Right ventricle myocardium inferior (tissue), 1 donor: Measurements from ENCODE around the gene ACOT13. TPM values are rescaled to one million over a fixed set of nuclear protein-coding genes. Genes with fewer than 3 reads are reported as not detected.
"Not testable (repeated sequence)": the region's sequence is repeated elsewhere in the genome, so short reads cannot be mapped to it uniquely, and the experiment has no call there.

ENCODE experiments used
- ATAC-seq: fragments of 200-7000 bp; cut with Tn5 transposase; one replicate; pipeline ENCODE4 v1.9.1; 2020; ENCODE audit warnings: mild to moderate bottlenecking, moderate library complexity
- DNase-seq: peaks from one replicate; pipeline ENCODE4 v3.0.0; 2021; ENCODE audit errors: missing footprints
- intact Hi-C: fragments of 100-400 bp; cut with DNase I; formaldehyde crosslinking; loops from one replicate; pipeline ENCODE4 v1.11.0; 2022
- long read RNA-seq: library from polyadenylated mRNA; unstranded; transcript quantifications from one replicate; pipeline ENCODE4 v2.0.0, GENCODE V29; 2021
- total RNA-seq: library from RNA; stranded (reverse); fragmentation: NEBNext Ultra II Directional; extraction: Animal tissue kit (Norgen Biotek cat#: 25700); gene quantifications from one replicate; pipeline ENCODE4 v1.2.1, GENCODE V29; 2021
- donor health status: DM: no; HTN: yes; CAD: no; lungs with severe emphysema.

ACOT13 gene
- 75.8 TPM for total RNA-seq
- long read RNA-seq, full-length matches to known transcripts, result 30 of 31 reads
- long read RNA-seq, partial matches to known transcripts, result 0 of 31 reads
- long read RNA-seq, other reads (novel, unspliced or antisense), result 1 of 31 reads

DNA sequence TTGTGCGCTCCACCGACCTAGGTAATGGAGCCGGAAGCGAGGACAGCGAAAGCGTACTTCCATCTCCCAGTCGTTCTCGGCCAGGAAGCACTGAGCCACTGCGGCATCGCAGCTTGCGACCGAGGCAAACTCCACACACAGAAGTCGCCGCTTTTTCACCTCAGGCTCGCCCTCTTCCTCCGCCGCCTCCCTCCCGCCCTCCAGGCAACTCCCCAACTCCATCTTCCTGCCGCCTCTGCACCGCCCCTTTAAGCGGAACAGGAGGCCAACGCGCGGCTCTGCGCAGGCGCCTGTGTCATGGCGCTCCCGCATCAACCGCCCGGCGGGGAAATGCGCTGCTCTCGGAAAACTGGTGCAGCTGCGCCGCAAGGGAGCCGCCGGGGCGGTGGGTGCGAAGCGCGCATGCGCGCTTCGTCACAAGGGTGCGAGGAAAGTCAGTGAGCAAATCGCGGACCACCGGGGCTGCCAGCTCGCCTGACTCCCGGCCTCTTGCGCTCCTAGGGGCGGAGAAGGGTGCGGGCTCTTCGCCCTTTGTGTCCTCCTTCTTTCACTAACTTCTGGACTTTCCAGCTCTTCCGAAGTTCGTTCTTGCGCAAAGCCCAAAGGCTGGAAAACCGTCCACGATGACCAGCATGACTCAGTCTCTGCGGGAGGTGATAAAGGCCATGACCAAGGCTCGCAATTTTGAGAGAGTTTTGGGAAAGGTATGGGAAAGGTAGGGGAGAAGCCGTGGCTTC lies at the start of gene ACOT13, which contains the start of gene TDP2:
Gene ACOT13, plus strand, starts transcription at position 437 of the 737 bp plus-strand sequence. Its CDS starts 187 bp downstream, at position 624.
Gene TDP2, minus strand, starts transcription at position 259 of the 737 bp plus-strand sequence. Its CDS starts 37 bp downstream, at position 222.
- ATAC-seq (peak; percentile 100), DNase-seq (peak; percentile 99)
- intact Hi-C loops, result loop anchor here (2.0 kb wide), 1 partner anchor 54 kb away; no protein-coding TSS in a partner anchor

DNA sequence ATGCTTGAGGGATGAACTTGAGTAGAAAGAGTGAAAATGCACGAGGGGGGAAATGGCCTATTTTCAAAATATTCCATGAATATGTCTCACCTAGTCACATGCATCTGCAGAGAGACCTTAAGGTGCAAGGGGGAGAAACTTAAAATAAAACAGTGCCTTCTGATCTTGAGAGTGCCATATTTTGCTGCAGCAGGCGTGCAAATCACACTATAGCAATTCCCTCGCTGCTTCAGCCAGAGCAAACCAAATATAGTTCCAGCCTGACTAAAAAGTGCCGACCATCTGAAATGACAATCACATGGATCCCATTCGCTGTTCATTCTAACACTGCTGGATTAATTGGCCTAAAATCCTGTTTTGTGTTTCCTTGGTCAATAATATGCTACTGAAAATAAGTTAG lies 47.2 kb upstream of the ACOT13 start:
- DNase-seq (no peak), ATAC-seq (no peak)
- intact Hi-C loops, result no loop called here

DNA sequence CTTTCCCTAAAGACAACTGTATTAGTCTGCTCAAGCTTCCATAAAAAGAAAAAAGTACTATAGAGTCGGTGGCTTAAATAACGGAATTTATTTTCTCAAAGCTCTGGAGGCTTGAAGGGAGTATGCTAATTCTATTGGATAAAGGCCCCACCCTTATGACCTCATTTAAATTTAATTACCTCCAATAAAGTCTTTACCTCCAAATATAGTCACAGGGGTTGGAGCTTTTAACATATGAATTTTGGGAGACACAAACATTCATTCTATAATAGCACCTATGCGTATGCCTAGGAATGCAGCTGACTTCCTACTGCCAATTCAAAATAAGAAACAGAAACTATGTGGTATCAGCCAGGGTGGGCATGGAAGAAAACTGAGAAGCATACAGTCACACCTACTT lies 46.2 kb upstream of the ACOT13 start:
- ATAC-seq (no peak), DNase-seq (no peak)
- intact Hi-C loops, result no loop called here

DNA sequence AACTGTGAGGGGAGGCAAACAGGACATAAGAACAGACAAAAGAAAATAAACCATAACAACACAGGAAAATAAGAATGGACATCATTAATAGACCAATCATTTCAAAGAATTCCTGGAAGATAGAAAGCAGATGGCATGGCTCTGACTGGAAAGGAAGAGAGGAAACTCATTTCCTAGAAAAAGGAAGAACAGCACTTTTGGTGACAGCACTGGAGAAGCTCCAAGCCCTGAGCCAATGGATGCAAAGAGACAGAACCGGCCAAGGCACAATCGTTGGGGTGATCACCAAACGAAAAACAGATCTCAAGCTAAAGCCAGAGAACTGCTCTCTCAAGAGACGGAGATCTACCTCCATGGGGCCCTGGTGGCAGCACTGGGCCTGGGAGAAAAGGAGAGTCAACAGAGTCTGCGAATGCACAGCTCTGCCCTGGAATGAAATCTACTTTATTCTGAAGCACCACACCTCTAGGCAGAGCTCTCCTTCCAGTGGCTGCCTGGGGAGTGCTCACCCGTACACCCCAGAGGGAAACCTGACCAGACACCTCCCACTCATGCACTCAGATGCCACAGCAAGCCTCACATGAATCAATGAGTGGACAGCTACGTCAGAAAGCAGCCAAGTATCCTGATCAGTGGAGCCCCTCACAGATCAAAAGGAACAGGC lies 45.1 kb upstream of the ACOT13 start:
- intact Hi-C loops, result no loop called here
- ATAC-seq, result no peak
- no peak for DNase-seq

DNA sequence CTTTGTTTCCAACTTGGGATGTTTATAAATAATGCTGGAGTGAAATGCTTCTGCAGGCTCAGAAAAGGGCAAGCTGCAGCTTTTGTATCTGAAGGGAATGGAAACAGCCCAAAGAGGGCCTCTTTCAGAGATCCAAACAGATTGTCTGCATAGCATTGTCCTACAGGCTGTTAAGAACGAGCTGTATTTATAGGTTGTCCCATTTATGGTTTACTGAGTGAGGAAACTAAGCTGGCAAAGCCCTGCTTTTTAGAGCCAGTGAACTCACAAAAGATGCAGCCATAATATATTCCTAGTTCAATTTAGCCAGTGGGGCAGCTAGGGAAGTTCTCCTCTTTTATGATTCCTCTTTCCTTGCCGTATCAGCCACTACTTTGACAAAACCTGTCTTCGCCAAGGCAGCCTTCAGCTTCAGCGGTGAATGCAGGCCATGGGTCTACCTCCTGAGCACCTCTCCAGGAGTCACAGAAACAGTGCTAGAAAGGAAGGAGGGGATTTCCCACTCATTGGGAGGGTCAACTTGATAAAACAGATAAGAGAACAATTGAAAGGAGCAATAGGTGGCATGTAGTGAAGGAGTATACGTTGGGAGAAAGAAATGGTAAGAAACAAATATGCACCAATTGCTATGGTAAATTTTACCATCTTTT lies 35.9 kb upstream of the ACOT13 start:
- intact Hi-C loops, result no loop called here
- ATAC-seq (no peak), DNase-seq (no peak)

DNA sequence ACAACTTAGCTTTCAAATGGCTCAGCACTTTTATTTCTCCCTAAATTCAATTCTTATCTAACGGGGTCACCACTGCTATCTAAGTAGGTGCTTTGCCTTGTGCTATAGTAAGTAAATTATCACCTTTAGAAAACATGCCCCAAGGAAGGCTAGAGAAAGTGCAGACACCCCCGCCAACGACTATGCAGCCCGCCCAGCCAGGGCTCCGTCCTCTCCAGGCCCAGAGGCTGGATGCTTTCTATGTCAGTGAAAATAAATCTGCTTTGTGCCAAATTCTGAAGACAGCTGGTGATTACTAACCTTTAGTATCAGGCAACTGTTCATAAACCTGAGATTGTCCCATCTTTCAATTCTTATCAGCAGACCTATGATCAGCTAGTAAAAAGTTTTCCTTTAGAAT lies 35.2 kb upstream of the ACOT13 start:
- ATAC-seq, result no peak
- intact Hi-C loops, result no loop called here

DNA sequence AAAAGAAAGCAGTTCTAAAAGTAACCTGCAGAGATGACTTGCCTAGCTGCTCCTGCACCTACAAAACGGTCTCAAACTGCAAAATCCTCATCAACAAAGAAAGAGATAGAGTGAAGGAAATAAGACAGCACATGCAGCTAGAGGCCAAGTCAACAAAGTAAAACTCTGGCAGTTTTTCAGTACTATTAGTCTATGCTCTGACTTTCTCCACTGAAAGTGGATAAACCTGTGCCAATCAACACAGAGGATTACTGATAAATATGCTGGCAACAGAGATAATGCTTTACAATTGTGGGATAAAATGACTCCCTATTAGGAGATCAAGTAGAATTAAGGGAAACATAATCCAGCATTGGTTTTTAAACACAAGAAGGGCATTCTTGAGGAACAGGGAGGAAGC lies 34.3 kb upstream of the ACOT13 start:
- intact Hi-C loops, result no loop called here
- DNase-seq, result no peak
- no peak for ATAC-seq

More for the DNA sequence above, 35.2 kb upstream of the ACOT13 start:
- no peak for DNase-seq

DNA sequence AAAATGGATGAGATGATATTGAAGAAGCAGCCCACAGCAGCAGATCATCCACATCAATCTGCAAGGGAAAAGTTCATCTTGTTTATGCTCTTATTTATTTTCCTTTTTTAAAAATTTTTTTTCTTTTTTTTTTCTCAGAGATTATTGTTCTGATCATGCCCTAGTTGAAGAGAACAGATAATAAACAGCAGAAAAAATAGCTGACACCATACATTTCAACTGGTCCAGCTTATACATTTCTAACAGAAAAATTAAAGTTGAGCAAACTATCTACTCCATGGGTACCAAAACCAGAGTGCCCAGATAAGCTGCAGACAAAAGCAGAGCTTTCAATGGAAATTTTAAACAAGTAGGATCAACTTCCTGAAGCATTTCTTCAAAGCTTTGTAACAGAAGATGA lies 30.2 kb upstream of the ACOT13 start:
- intact Hi-C loops, result no loop called here
- no peak for DNase-seq
- ATAC-seq, result no peak

DNA sequence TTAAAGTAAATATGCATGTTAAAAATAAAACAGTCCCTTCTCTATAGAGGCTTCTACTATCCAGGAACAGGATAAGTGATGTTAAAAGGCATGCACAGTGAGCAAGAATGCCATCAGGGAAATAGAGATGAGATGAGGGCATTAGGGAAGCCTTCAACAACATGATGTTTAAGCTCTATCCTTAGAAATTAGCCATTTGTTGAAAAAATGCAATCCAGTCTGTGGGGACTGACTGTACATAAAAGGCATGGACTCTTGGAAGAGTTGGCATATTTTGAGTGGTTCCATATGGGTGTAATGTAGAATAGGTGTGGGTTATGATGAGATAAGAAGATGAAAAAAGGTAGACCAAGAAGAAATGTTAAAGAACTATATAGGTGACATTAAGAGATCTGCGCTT lies 26.7 kb upstream of the ACOT13 start:
- DNase-seq (no peak), ATAC-seq (no peak)
- intact Hi-C loops, result no loop called here

DNA sequence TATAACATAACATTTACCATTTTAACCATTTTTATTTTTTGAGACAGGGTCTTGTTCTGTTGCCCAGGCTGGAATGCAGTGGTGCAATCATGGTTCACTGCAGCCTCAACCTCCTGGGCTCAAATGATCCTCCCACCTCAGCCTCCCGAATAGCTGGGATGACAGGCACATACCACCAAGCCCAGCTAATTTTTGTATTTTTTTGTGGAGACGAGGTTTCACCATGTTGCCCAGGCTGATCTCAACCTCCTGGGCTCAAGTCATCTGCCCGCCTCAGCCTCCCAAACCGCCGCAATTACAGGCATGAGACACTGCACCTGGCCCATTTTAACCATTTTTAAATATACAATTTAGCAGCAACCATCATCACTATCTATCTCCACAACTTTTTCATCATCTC lies 26.2 kb upstream of the ACOT13 start:
- intact Hi-C loops, ATAC-seq: not testable (repeated sequence)

DNA sequence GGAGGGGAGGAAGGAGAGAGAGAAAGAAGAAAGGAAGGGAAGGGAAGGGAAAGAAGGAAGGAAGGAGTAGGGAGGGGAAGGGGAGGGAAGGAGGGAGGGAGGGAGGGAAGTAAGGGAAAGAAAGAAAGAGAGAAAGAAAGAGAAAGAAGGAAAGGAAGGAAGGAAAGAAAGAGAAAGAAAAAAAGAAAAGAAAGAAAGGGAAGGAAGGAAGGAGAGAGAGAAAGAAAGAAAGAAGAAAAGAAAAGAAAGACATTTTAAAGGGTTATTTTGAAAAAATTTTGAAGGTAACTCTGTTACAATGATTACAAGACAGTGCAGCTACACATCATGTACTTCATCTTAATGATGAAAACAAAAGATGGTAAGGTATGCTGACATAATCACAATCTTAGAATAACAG lies 24.8 kb upstream of the ACOT13 start:
- intact Hi-C loops, result no loop called here
- DNase-seq, result no peak
- ATAC-seq, result no peak

More for the DNA sequence above, 26.2 kb upstream of the ACOT13 start:
- not testable (repeated sequence) for DNase-seq

DNA sequence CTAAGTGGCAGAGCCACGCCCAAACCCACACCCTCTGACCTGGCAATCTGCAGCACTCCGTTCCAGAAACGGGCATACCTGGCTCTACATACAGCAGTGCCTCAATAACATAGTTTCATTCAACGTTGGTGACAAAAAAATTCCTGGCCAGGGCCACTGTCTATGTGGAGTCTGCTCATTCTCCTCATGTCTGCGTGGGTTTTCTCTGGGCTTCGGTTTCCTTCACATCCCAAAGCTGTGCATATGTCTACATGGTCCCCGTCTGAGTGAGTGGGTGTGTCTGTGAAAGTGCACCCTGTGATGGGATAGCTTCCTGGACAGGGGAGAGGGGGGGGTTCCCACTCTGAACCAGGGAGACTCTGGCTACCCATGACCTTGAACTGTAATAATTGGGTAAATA lies 23.0 kb upstream of the ACOT13 start:
- intact Hi-C loops, result no loop called here
- DNase-seq (no peak), ATAC-seq (no peak)

DNA sequence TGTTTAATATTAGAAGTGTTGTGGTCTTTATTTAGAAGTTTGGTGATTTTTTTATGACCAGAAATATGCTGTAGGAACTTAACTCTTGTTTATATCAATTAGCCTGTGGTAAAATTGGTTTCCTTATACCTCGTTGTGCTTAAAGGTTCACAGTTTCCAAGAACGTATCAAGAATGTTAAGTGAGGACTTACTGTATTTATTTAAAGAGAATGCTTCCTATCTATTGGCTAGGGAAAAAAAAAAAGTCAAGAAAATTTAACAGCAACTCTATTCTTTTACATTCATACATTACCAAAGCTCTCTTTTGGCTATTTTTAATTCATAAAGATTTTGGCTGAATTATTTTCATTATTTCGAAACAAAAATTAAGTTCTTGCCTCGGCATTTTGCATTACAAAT lies 22.5 kb upstream of the ACOT13 start:
- no peak for ATAC-seq
- intact Hi-C loops, result no loop called here

DNA sequence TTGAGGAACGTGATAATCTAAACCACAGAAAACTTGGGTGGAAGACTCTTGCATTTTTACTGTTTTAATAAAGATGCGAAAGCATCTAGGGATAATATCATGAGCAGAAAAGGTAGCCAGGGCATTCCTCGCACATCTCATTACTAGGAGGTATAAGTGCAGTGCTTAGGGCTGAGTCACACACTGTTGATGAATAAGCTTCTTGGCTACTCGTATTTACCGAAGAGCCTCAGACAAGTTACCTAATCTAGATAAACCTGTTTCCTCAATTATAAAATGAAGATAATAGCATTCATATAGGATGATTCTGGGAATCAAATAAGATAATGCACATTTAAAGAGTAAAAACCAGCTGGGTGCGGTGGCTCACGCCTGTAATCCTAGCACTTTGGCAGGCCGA lies 20.1 kb upstream of the ACOT13 start:
- ATAC-seq, result no peak
- no peak for DNase-seq
- intact Hi-C loops, result no loop called here

More for the DNA sequence above, 22.5 kb upstream of the ACOT13 start:
- no peak for DNase-seq

DNA sequence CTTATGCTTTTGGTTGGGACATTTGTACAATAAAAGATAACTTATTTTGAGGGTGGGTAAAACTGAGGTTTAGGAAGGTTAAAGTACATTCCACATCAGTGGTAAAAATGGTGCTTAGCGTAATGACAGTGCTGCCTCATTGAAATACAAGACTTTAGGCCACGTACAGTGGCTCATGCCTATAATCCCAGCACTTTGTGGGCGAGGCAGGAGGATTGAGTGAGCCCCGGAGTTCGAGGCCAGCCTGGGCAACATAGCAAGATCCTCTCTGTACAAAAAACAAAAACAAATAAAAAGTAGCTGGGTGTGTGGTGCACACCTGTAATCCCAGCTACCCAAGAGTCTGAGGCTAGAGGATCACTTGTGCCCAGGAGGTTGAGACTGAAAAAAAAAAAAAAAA lies 18.6 kb upstream of the ACOT13 start:
- ATAC-seq (no peak), DNase-seq (peak; percentile 53)
- intact Hi-C loops, result no loop called here

DNA sequence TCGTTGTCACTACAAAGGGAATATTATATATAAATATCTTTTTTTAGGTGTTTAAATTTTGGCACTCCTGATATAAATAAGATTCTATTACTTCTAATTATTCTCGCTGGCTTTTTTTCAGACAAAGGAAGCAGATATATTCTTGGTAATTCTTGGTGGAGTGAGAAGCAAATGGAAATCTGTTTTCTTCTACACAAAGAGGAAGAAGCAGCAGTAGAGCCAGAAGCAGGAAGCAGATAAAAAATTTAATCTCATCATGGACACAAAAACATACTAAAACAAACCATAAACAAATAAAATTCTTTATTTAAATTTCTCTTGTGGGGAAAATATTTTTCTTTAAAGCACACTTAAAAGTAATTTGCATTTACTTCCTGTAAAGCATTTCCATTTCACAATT lies 17.2 kb upstream of the ACOT13 start:
- DNase-seq, result no peak
- intact Hi-C loops, result no loop called here
- ATAC-seq, result no peak

DNA sequence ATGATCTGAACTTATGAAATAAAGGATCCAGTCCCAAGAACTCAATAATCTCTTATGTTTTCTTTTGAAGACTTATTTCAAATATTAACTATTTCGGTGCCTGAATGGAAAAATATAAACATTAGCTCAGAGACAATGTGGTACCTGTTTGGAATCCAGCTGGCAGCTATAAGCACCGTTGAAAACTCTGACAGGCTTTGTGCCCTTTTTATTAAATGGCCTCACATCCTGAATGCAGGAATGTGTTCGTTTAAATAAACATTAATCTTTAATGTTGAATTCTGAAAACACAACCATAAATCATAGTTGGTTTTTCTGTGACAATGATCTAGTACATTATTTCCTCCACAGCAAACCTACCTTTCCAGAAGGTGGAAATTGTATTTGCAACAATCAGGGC lies 16.5 kb upstream of the ACOT13 start:
- no peak for DNase-seq
- no peak for ATAC-seq
- intact Hi-C loops, result no loop called here

DNA sequence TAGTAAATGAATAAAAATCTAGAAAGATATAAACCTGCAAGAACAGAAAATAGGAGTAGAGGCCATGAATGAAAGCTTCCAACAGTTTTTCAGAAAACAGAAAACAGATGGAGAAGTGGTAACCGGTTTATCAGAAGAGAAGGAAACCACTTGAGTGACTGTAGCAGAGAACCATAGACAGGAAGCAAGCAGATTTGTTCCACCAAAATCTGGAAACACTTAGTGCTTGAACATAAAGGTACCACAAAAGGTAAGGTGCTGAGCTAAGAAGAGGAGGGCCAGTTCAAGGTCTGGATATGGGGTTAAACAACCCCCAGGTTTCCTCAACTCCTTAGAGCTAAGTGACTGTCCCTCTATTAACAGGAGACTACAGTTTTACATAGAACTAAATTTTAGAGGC lies 11.7 kb upstream of the ACOT13 start:
- DNase-seq (no peak), ATAC-seq (no peak)
- intact Hi-C loops, result no loop called here
